Peyer's patch (tissue), 4 donors: ENCODE data around the gene FBXO42.

Source experiments
- CTCF ChIP-seq, 6 experiments: fragments of 450-650 bp in 4 of 6; fragments of 200-600 bp in 2 of 6; sonication (generic) in 1 of 6; IDR thresholded peaks; one replicate each; pipeline ENCODE4 v1.5.1; 2017 to 2019; ENCODE audit warnings: antibody characterized with exemption in 6 of 6, mild to moderate bottlenecking in 3 of 6, moderate library complexity in 1 of 6
- POLR2A ChIP-seq, 2 donors: fragments of 450-650 bp; IDR thresholded peaks; one replicate each; pipeline ENCODE4 v1.5.1; 2017; ENCODE audit warnings: antibody characterized with exemption in 2 of 2, mild to moderate bottlenecking in 2 of 2, moderate library complexity in 2 of 2

GRCh38 chr1:16371725-16372124 lies 19.4 kb upstream of the FBXO42 start:
- TF ChIP-seq CTCF (IDR thresholded peaks at IDR 0.05) (no peak), POLR2A (IDR thresholded peaks at IDR 0.05) (no peak)
